NCI-H82 (cell line): Measurements from ENCODE around the gene FER.
"Not testable (repeated sequence)": the region's sequence is repeated elsewhere in the genome, so short reads cannot be mapped to it uniquely, and the experiment has no call there.

Experiments
- DNase-seq: peaks from one replicate; lab custom pipeline; 2025; lab: John Stamatoyannopoulos, UW

Gene FER

DNA sequence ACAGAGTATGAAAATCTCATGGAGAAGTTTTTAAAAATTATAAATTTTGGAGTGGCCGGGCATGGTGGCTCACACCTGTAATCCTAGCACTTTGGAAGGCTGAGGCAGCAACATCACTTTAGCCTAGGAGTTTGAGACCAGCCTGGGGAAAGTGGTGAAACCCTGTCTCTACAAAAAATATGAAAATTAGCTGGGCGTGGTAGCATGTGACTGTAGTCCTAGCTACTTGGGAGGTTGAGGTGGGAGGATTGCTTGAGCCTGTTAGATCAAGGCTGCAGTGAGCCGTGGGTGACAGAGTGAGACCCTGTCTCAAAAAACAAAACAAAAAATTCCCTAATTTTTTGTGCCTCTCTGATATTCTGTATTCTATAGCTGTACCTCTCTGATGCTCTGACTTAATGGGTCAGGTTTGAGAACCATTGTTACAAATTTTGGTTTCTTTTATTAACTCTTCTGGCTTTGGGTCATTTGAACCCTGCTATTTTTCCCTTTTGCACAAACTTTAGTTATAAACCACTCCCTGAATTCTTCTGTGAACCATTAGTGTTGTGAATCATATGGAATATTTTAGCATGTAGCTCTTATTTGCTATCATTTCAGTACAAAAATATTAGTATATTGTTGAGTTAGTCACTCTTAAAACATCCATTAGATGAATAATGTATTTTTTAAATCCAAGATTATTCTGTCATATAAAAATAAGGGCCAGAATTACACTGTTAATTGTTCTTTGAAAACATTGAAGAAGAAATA, 51.0 kb downstream of the FER start:
- DNase-seq: no peak

DNA sequence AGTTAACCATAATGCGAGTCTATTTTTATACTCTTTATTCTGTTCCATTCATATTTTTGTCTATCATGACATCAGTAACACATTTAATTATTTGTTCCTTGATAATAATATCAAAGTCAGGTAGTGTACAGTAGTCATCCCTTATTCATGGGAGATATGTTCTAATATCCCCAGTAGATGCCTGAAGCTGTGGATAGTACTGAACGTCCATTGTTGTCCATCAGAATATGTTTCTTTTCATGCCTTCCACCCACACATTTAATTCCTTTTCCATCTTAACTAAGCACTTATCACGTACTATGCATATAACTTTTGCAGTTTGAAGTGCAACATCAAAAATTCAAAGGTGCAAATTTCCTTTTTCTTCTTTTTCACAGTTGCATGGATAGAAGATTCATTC, 53.6 kb downstream of the FER start:
- DNase-seq: no peak

DNA sequence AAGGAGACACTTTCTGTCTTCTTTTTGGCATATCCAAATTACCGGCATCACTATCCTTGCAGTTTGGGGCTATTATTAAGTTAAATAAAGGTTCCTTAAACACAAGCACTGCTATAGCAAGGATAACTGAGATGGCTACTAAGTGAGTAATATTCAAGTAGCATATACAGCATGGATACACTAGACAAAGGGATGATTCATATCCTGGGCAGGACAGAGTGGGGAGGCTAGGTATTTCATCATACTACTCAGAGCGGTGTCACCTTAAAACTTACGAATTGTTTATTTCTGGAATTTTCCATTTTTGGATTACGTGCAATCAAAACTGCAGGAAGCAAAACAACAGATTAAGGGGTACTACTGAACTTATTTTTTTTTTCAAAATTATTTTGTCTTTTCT, 54.1 kb downstream of the FER start:
- DNase-seq: no peak

DNA sequence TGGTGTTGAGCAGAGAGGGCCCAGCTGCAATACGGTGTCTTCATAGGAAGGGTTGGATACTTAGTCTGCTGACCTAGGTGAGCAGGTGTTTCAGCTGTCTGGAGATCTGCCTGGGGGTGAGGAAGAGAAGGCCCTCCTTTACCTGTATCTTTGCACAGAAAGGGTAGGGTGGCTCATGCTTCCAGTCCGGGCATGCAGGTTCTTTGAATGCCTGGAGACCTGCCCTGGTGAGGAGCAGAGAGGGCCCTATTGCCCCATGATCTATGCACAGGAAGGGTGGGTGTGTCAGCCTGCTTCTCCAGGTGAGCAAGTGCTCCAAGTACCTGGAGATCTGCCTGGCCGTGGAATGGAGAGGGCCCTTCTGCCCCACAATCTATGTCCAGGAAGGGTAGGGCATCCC, 63.0 kb downstream of the FER start:
- no peak for DNase-seq

DNA sequence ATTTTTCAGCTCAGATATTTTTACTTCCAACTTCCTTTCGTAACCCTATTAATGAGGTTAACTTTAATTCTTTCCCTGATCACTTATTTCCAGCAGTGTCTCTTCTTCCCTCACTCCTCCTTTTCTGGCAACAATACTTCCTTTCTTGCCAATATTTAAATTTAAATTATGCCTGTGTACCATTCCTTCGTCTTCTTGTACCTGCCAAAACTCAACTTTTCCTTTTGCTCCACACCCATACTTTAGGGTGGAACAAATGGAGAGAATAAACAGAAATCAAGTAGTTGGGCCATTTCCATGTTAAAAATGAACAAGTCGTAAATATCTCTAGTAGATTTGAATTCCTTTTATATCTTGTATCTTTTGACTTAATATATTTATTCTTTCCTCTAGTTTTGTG, 66.0 kb downstream of the FER start:
- DNase-seq: no peak

DNA sequence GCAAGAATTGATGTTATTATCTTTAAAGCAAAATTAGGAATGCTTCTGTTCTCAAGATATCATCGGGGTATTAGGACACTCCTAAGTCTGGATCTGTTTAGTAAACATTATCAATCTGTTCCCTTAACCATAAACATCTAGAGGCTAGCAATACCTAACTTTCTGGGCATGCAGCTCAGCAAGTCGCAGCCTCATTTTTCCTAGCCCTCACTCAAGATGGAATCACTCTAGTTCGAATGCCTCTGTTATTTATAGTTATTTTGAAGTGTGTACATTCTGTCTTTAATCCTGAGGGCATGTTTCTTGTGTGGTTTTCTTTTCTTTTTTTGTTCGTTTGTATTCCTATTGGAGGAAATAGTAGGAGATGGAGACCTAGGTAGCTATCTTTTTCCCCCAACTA, 66.9 kb downstream of the FER start:
- no peak for DNase-seq

DNA sequence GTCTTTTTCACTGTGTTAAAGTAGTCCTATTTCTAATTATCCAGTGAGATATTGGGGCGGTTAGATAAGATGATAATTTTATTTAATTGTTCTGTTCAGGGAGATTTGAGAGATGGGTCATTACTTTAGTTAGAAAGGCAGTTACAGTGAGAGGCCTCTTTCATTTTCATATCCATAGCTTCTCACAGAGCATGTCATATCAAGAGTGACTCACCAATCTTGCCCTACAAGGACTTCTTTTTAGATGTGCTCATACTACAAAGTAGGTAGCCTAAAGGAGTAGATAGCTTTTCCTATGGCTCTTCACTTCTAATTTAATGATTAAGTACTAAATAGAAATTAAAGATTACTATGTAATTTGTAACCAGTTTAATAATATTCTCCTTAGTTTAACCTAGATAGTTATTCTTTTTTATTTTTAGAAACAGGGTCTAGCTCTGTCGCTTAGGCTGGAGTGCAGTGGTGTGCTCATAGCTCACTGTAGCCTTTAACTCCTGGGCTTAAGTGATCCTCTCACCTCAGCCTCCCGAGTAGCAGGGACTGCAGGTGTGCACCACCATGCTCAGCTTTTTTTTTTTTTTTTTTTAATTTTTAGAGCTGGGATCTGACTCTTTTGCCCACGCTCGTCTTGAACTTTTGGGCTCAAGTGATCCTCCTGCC, 71.0 kb downstream of the FER start:
- no peak for DNase-seq

DNA sequence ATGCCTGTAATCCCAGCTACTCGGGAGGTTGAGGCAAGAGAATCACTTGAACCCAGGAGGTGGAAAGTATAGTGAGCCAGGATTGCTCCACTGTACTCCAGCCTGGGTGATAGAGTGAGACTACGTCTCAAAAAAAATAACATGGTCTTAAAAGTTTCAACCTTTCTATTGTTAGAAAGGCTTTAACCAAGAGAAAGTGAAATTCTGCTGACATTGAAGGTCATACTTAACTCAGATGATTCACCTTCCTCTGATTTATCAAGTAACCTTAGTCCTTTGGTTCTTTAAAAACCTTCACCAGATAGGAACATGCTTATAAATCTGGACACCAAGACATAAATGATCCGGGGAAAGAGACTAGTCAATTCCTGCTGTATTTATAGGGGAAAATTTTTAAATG, 73.3 kb downstream of the FER start:
- no peak for DNase-seq

DNA sequence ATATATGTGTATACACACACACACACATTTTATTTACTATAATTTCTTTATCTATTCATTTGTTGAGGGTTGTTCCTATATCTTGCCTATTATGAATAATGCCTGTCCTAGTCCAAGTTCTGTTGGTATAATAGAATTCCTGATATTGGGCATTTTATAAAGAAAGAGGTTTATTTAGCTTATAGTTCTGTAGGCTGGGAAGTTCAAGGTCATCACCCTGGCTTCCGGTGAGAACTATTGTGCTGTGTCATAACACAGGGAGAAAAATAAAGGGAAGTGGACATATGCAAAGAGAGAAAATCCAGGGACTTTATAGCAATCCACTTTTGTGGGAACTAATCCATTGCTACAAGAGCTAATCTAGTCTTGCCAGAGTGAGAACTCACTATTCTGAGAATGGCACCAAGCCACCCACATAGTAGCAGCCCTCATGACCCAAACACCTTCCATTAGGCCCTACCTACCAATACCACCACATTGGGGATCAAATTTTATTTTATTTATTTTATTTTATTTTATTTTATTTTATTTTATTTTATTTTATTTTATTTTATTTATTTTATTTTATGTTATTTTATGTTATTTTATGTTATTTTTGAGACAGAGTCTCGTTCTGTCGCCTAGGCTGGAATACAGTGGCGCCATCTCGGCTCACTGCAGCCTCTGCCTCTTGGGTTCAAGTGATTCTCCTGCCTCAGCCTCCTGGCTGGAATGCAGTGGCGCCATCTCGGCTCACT, 74.7 kb downstream of the FER start:
- DNase-seq: no peak

DNA sequence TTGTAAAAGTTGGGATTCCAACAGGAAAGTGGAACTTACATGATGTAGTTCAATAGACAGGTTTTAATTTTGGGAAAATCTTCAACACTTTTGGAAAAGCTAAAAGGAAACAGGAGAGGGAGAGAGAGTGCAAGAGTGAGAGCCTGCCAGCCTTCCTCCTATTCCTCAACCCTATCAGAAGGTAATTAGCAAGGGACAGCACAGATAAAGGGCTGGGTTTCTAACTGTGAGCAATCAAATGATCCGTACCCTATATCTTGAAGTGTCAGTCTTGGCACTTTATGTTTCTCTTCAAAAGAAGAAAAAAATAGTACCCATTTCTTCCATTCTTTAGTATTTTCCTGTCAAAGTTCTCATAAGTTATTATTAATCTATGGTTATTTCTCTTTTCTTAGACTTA, 79.4 kb downstream of the FER start:
- DNase-seq: no peak

DNA sequence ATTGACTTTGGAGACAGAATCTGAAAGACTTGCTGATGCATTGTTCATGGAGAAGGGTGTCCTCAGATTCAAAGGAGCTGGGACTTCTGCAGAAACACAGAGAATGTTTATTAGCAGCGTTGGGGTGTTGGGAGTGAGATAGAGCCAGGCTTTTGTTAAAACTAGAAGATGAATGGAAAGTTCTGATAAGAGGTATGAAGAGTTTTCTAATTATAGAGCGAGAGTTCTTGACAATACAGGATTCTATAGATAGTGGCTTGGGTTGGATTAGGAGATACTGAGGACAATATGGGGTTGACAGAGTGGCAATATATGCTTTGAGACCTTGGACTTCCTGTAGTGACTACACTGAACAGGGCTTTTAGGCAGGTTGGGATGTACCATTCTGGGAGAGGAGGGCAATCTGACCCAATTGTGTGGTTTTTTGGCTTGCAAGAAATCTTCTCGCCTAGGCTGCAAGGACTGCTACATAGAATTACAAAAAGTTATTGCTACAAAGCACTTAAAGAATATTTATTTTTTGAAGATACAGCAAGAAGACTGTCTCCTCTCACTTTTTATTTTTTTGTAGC, 83.1 kb downstream of the FER start:
- DNase-seq: no peak

DNA sequence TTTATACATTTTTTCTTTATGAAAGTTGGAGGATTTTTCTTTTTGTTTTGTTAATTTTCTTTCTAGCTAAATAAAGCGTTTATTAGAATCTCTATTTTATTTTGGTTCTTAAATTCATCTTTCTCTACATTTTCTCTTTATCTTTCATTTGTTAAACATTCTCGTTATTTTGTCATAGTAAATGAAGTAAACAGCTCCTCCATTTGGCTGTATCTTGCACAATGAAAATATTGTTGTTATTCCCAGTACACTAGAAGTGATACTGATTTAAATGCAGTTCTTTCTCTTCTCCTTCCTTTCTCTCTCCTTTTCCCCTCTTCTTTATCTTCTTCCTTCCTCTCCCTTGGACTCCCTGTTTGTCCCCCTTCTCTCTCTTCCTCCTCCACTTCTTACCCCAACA, 88.8 kb downstream of the FER start:
- DNase-seq: no peak

DNA sequence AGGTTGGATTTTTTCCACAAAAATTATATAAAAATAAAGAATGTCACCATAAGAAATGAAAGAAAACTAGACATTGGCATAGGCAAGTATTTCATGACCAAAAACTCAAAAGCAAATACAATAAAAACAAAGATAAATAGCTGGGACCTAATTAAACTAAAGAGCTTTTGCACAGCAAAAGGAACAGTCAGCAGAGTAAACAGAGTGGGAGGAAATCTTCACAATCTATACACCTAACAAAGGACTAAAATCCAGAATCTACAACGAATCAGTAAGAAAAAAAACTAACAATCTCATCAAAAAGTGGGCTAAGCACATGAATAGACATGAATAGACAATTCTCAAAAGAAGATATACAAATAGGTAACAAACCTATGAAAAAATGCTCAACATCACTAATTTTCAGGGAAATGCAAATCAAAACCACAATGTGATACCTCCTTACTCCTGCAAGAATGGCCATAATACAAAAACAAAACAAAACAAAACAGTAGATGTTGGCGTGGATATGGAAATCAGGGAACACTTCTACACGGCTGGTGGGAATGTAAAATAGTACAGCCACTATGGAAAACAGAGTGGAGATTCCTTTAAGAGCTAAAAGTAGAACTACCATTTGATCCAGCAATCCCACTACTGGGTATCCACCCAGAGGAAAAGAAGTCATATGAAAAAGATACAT, 94.7 kb downstream of the FER start:
- DNase-seq: not testable (repeated sequence)

DNA sequence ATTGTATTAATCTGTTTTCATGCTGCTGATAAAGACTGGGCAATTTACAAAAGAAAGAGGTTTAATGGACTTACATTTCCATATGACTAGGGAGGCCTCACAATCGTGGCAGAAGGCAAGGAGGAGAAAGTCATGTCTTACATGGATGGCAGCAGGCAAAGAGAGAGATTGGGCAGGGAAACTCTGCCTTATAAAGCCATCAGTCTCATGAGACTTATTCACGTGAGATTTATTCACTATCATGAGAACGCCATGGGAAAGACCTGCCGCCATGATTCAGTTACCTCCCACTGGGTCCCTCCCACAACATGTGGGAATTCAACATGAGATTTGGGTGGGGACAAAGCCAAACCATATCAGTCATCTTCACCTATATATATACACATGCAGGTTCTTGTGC, 103.4 kb downstream of the FER start:
- not testable (repeated sequence) for DNase-seq

DNA sequence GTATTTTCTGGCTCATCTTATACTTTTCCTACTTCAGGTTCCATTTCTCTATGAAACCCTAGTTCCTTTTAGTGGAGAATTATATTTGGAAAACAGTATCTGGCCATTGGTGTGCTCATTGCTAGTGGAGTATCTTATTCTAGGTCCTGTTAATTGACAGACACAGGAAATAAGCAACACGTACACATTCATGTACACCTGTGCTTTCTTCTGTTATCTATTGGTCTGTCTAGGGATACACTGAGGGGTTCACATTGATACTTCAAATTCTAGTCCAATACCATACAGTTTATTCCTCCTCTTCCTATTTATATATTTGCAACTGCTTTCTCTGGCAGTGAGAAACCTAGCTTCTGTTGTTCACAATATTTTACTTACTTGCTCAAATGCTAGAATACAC, 110.2 kb downstream of the FER start:
- no peak for DNase-seq

DNA sequence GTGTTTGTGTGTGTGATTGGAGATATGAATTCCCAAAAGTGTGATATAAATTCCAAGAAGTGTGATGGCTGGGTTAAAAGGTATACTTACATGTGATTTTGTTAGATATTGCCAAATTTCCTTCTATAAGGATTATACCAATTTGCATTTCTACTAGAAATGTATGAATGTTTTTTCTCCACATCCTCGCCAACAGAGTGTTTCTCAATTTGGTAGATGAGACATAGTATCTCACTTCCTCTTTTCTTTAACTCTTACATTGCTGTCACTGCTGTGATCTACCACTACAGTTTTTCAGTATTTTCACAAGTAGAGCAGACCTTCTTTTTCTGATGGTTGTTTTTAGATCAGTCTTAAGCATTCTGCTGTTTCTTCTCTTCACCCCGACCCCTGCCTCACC, 111.3 kb downstream of the FER start:
- DNase-seq: no peak

DNA sequence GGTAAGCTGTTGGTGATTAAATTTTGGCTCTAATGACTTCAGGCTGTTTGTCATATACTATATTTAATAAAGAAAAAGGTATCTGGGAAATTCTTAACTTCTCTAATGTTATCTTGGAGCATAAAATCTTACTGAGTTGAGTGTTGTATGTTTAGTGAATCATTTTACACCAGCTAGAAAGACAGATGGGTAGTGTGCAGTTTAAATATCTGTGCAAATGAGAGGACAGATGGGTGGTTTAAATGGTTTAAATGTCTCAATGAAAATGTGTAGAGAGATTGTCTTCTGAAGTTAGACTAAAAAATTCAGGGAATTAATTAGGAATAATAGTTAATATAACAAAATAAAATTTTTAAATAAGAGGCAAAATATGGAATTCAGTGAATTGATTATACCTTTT, 114.5 kb downstream of the FER start:
- peak; percentile 19 for DNase-seq

DNA sequence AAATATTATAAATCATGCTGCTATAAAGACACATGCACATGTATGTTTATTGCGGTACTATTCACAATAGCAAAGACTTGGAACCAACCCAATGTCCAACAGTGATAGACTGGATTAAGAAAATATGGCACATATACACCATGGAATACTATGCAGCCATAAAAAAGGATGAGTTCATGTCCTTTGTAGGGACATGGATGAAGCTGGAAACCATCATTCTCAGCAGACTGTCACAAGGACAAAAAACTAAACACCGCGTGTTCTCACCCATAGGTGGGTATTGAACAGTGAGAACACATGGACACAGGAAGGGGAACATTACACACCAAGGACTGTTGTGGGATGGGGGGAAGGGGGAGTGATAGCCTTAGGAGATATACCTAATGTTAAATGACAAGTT, 118.4 kb downstream of the FER start:
- DNase-seq: not testable (repeated sequence)

DNA sequence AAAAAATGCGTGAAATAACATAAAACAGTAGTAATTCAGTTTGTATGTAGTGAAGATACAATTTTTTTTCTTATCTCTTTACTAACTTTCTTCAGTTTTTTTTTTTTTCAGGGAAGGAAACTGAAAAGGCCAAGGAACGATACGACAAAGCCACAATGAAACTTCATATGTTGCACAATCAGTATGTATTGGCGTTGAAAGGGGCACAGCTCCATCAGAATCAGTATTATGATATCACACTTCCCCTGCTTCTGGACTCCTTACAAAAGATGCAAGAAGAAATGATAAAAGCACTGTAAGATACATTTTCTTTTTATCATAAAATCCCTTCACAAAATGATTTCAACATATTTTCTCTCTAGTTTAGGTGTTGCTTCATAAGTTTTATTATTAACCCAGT, 120.0 kb downstream of the FER start:
- DNase-seq: no peak

DNA sequence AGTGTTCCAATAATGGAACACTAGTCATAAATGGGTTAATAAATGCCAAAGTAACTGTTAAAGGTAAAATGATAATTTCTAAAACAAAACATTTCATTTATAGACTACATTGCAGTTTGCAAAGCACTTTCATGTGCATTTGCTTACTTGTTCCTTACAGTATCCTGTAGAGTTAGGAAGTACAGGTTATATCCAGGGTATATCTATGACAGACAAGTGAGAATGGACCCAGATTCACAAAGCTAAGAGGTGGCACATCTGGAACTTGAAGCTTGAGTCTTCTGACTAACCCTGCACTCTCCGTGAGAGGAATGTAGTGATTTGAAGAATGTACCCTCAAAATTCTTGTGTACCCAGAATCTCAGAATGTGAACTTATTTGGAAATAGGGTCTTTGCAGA, 121.4 kb downstream of the FER start:
- no peak for DNase-seq

DNA sequence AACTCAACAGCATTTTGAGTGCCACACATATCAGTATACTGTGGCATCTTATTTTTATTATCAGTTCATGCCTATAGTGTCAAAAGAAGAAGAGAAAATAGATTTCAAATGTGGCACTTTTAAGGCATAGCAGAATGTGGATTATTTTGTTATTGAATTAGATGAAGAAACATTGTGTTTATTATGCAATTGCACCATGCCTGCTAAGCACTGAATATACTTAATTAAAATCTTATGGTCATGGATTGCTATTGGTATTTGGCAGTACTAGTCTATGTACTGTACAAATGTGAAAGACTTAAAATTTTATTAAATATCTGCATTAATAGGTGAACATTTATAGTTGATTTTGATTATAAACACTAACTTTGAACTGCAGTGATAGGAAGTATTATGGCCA, 128.8 kb downstream of the FER start:
- DNase-seq: no peak

DNA sequence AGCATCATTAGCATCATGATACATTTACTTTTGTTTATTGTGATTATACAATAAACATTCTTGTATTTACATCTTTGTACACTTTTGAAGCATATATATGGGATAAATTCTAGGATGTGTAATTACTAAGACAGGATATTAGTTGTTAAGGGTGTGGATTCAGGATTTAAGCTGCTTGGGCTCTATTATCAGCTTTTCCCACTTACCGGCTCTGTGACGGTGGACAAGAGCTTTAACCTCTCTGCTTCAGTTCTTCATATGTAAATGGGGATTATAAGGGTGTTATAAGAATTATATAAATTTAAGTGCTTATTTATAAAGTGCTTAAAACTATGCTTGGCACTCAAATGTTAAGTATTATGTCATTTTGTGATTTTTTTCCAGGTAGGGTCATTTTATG, 131.1 kb downstream of the FER start:
- DNase-seq: peak; percentile 41
